Lung (tissue), 12 donors: ENCODE measurements around the gene DOP1A. TPM values are rescaled to one million over a fixed set of nuclear protein-coding genes. Genes with fewer than 3 reads are reported as not detected.

ENCODE experiments used
- ATAC-seq: fragments of 200-7000 bp; cut with Tn5 transposase; one replicate; pipeline ENCODE4 v1.9.1; 2020; ENCODE audit warnings: moderate number of reproducible peaks; ENCODE audit not compliant: insufficient read depth, low FRiP score
- DNase-seq, 3 donors: peaks; one replicate each; pipeline ENCODE4 v3.0.0-alpha.2; 2013 to 2017
- H3K27ac ChIP-seq, 2 donors: one replicate each; pipeline ENCODE4 v1.5.1; 2013; ENCODE audit warnings: mild to moderate bottlenecking in 2 of 2, moderate library complexity in 2 of 2, control low read depth in 1 of 2, inconsistent platforms in 1 of 2, low read depth in 1 of 2, low read length in 1 of 2
- H3K27me3 ChIP-seq, 3 donors: one replicate each; pipeline ENCODE4 v1.5.1; 2013; ENCODE audit warnings: low read length in 2 of 3; ENCODE audit not compliant: control insufficient read depth in 3 of 3, insufficient read depth in 3 of 3
- H3K36me3 ChIP-seq, 4 donors: one replicate each; pipeline ENCODE4 v1.5.1; 2013; ENCODE audit warnings: low read length in 4 of 4, mild to moderate bottlenecking in 1 of 4, moderate library complexity in 1 of 4; ENCODE audit not compliant: control insufficient read depth in 4 of 4, insufficient read depth in 4 of 4
- H3K4me1 ChIP-seq, 5 donors: one replicate each; pipeline ENCODE4 v1.5.1; 2013; ENCODE audit warnings: low read length in 5 of 5, mild to moderate bottlenecking in 2 of 5, moderate library complexity in 1 of 5; ENCODE audit not compliant: control insufficient read depth in 5 of 5, insufficient read depth in 5 of 5
- H3K4me3 ChIP-seq: one replicate; pipeline ENCODE4 v1.5.1; 2013; ENCODE audit warnings: mild to moderate bottlenecking, control low read depth, moderate library complexity
- H3K9ac ChIP-seq, 2 donors: one replicate each; pipeline ENCODE4 v1.5.1; 2013; ENCODE audit warnings: low read length in 2 of 2, control low read depth in 1 of 2; ENCODE audit not compliant: insufficient read depth in 1 of 2
- H3K9me3 ChIP-seq, 4 donors: one replicate each; pipeline ENCODE4 v1.5.1; 2013; ENCODE audit warnings: low read length in 3 of 4, mild to moderate bottlenecking in 1 of 4, moderate library complexity in 1 of 4; ENCODE audit not compliant: control insufficient read depth in 4 of 4, insufficient read depth in 3 of 4
- WGBS, 2 donors: extraction: QIAGEN DNeasy Blood & Tissue Kit; methylation state at CpG; one replicate each; pipeline ENCODE4 v1.1.7; 2013; 5-methylcytosine and 5-hydroxymethylcytosine counted together
- polyA plus RNA-seq, 2 donors: library from polyadenylated mRNA; stranded (reverse); fragments of 200-250 nt; gene quantifications; one replicate each; pipeline ENCODE4 v1.2.1, GENCODE V29; 2013
- total RNA-seq, 2 donors: library from RNA; depleted of rRNA in 1 of 2; stranded (reverse); fragments of >200 nt in 1 of 2; gene quantifications; one replicate each; pipeline ENCODE4 v1.2.1, GENCODE V29; 2014 to 2021
- TF ChIP-seq, protein P1 (sequence below): IDR thresholded peaks from 2 replicates; pipeline ENCODE4 v1.5.1; 2012; ENCODE audit warnings: mild to moderate bottlenecking; ENCODE audit errors: control extremely low read depth, extremely low read depth
- donor health status: control.
- donor health status: control.
- donor health status: Bipolar disorder and iron deficiency.
- donor health status: healthy.
- donor health status: DM: yes; HTN: yes; CAD: no.

DOP1A gene
- total and polyA plus RNA-seq, 4 donors = 5.0 to 64.7 (median 13.1) TPM

GRCh38 chr6:83061190-83061589, 6.3 kb upstream of the DOP1A start:
- Histone ChIP-seq H3K9me3 (no peaks in the 10 kb centered on the region), H3K36me3 (peaks cover 0 to 4% (median 2%) of the 10 kb centered on the region in 4 donors), H3K9ac (no peak overlapping the region), H3K27ac (no peak overlapping the region), H3K4me3 (no peak overlapping the region), H3K27me3 (no peaks in the 10 kb centered on the region), H3K4me1 (peaks cover 0 to 6% (median 2%) of the 10 kb centered on the region in 5 donors)
- ATAC-seq = no peak
- no peak for DNase-seq
- TF ChIP-seq, protein P1, sequence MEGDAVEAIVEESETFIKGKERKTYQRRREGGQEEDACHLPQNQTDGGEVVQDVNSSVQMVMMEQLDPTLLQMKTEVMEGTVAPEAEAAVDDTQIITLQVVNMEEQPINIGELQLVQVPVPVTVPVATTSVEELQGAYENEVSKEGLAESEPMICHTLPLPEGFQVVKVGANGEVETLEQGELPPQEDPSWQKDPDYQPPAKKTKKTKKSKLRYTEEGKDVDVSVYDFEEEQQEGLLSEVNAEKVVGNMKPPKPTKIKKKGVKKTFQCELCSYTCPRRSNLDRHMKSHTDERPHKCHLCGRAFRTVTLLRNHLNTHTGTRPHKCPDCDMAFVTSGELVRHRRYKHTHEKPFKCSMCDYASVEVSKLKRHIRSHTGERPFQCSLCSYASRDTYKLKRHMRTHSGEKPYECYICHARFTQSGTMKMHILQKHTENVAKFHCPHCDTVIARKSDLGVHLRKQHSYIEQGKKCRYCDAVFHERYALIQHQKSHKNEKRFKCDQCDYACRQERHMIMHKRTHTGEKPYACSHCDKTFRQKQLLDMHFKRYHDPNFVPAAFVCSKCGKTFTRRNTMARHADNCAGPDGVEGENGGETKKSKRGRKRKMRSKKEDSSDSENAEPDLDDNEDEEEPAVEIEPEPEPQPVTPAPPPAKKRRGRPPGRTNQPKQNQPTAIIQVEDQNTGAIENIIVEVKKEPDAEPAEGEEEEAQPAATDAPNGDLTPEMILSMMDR = no peak

GRCh38 chr6:83062225-83062624, 5.2 kb upstream of the DOP1A start:
- H3K9me3 ChIP-seq = no peaks in the 10 kb centered on the region
- ATAC-seq (no peak), DNase-seq (no peak)
- peaks cover 0 to 6% (median 2%) of the 10 kb centered on the region in 5 donors for H3K4me1 ChIP-seq
- H3K27ac ChIP-seq = no peak overlapping the region
- WGBS, 2 donors = 92 to 100% methylated on average over 1 of the region's 1 CpG
- H3K36me3 ChIP-seq = peaks cover 0 to 4% (median under 1%) of the 10 kb centered on the region in 4 donors
- no peak overlapping the region for H3K9ac ChIP-seq
- H3K4me3 ChIP-seq = no peak overlapping the region
- H3K27me3 ChIP-seq = no peaks in the 10 kb centered on the region
- TF ChIP-seq, protein P1 = no peak

DNA sequence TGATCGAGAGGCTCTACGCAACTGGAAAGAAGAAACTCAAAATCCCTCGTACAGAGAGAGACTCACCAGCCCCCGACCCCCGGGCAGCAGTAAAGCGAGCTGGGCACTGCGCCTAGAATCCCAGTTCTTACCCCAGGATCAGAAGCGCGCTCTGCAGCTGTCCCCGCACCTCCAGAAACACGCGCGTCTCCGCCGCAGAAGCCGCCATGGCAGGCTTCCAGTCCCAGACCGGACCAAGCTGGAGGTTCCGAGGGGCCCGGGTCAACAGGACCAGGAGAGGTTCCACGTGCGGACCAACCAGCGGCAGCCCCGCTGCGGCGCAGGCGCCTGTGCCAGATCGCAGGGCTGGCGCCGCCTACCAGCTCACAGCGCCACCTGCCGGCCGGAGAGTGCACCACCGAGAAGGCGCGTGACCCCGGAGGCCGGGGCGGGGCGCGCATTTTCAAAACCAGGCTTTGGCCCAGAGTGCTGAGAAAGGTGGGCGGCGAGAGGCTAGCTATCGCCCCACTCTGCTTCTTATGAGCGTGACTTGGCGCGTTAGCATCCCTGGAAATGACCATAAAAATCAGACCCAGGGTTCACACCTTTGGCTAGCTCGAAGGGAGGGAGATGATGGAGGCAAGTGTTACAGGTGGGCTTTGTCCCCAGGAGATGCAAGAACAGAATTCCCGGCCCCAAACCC, 1.8 kb upstream of the DOP1A start, which contains the start of gene UBE3D:
Gene UBE3D, minus strand, starts transcription at position 331 of the 682 bp plus-strand sequence. Its CDS starts 123 bp downstream, at position 208.
- DNase-seq (peak; percentile 87 to 92 (median 89)), ATAC-seq (peak; percentile 88)
- Histone ChIP-seq H3K9me3 (no peaks in the 10 kb centered on the region), H3K27me3 (no peaks in the 10 kb centered on the region), H3K36me3 (no peaks in the 10 kb centered on the region), H3K4me3 (peak within 1 kb of the TSS; percentile 93), H3K9ac (peak within 1 kb of the TSS; percentile 14 to 81), H3K4me1 (peaks cover 0 to 19% (median 2%) of the 10 kb centered on the region in 5 donors), H3K27ac (peak within 1 kb of the TSS; percentile 70 to 87)
- TF ChIP-seq, protein P1 = peak; percentile 93
- WGBS, 2 donors = 3% methylated on average over 47 to 48 of the region's 48 CpGs
